NCI-H226 (cell line): Measurements from ENCODE around the gene NSMCE1.

ENCODE experiments used
- DNase-seq: peaks from one replicate; pipeline ENCODE4 v3.0.0-alpha.2; 2015

The NSMCE1 gene

DNA sequence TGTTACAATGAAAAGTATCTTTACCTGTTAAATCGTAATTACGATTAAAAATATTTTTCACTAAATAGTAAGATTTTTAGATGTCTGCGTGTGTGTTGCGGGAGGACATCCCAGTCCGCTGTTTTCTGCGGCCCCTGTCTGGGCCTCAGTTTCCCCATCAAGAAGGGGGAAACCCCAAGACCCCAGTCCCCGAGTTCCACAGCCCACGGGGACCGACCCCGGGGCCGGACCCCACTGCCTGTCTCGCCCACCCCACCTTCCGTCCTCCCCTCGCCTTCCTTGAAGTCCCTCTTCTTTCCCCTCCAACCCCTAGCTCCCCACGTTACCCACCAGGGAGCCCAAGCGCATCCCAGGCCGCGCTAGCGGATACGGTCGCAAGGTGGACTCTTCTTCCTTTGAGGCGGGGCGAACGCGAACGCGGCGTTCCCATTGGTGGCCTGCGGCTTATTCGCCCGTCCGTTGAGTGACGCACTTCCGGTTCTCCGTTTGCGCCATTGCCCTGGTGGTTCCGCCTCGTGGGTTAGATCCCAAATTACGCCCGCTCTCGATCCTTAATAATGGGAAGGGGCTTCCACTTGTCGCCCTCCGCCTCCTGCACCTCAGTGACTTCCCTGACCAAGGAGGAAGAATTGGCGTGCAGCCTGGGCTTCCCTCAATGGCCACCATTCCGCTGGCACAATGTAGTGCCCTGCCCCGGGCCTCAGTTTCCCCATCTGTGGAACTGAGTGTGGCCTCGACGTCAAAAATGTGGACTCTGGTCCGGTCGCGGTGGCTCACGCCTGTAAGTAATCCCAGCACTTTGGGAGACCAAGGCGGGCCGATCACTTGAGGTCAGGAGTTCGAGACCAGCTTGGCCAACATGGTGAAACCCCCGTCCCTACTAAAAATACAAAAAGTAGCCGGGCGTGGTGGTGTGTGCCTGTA, at the start of gene NSMCE1:
NSMCE1 (minus strand) TSS at position 397 of the 924 bp plus-strand sequence. CDS start 11,202 bp downstream, outside the sequence.
- DNase-seq, result peak; percentile 92

DNA sequence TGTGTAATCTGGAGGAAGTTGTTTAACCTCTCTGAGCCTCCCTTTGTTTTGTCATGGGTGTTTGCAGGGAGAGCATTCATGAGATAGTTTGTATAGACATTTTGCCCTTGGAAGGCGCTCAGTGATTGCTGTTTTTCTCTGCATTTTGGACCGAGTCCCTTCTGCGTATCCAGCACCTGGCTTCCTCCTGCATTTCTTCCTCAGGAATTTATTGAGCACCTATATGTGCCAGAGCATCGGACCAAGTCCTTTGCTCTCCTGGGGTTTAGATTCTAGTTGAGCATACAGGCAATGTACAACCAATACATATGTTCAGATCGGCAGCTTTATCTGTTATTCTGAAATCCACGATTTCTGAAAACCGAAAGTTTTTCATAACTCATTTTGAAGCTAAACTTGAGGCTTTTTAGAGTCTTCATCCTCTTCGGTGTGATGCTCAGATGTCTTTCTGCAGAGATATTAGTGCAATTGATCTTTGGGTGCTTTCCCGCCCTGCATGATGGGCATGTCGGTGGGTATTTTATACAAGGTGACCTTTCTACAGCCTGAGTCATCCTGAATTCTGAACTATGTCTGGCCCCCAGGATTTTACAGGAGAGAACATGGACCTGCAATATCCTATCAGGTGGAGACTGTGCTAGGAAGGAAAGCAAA, 49.3 kb upstream of the NSMCE1 start:
- no peak for DNase-seq

- DNase-seq, result no peak
These were observed 48.7 kb upstream of the NSMCE1 start for GRCh38 chr16:27317320-27317719.

GRCh38 chr16:27316038-27316680, 47.6 kb upstream of the NSMCE1 start:
- DNase-seq, result no peak

- peak; percentile 91 for DNase-seq
These were observed 46.9 kb upstream of the NSMCE1 start for GRCh38 chr16:27315333-27316037.

- no peak for DNase-seq
These were observed 46.4 kb upstream of the NSMCE1 start for GRCh38 chr16:27314986-27315332.

DNA sequence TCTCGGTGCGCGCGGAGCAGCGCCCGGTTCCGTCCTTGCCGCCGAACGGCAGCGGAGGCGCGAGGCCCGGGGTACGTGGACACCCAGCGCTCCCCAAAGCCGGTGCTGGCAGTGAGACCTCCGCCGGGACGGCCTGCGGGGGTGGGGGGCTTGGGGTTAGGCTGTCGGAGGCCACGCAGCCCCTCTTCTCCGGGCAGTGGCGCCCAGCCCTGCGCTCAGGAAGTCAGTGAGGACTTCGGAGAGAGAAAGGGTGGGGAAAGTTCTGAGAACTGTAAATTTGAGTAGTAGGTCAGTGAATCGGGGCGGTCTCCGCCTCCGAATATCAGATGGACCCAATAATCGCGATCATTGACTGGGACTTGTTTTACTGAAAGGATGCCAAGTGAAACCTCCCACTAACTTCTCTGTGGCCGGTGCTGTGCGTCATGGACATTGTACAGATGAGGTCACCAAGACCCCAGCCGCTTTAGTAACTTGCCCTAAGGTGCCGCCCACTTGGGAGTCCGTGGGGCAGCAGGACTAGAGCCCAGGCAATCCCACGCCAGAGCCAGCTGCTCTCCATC, 45.7 kb upstream of the NSMCE1 start:
- DNase-seq, result peak; percentile 51

DNA sequence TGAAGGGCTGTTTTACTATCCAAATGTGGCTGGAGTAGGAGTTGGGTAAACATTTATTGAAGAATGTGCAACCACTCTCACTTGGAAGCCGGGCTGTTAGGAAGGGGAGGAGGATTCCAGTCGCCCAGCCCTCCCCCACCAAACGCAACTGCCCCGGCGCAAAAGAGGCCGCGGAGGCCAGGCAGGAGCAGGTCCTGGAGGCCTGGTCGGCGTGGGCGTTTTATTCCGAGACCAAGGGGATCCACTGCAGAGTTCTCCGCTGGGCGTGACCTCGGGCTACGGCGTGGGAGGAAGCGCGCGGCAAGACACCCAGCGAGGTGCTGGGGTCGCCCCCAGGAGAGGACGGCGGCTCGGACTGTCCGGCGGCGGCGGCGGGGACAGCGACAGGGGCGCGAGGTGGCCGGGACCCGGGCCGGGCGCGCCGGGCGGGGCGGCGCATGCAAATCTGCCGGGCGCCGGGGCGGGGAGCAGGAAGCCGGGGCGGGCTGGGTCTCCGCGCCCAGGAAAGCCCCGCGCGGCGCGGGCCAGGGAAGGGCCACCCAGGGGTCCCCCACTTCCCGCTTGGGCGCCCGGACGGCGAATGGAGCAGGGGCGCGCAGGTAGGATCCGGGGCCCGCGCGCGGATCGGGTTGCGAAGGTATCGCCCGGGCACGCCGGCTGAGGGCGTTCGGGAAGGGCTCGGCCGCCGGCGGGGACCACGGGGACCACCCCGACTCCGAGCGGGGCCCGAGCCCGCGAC, 45.0 kb upstream of the NSMCE1 start, which contains the start of gene IL4R:
IL4R (plus strand) TSS at position 553 of the 739 bp plus-strand sequence. CDS start 26,230 bp downstream, outside the sequence.
- DNase-seq, result peak; percentile 82

DNA sequence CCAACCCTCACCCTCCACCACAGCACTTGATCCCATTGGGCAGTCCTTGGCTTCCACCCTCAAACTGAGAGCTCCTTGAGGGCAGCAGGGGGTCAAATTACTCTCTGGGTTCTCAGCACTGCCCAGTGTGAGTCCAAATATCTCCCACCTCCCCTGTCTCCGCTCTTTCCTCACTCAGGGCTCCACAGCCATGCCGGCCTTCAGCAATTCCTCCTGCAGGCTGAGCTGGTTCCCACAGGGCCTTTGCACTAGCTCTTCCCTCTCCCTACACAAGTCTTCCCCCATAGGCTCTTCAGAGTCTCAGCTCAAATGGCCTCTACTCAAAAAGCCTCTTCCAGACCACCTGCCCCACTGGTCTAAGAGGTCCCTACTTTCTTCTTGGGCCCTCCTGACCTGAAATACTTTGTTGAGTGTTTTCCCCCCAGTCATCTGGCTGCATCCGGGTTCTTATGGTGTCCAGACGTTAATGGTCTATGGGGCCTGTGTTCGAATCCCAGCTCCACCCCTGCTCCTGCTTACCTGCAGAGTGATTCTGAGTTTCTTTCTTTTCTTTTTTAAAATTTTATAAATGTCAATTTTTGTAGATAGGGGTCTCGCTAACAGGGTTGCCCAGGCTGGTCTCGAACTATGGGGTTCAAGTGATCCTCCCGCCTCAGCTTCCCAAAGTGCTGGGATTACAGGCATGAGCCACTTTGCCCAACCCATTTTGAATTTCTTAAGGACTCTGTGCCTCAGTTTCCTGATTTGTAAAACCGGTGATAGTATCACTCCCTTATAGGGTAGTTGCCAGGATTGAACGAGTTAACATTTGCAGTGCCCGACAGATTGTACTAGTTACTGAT, 44.2 kb upstream of the NSMCE1 start:
- no peak for DNase-seq

GRCh38 chr16:27311897-27312303, 43.3 kb upstream of the NSMCE1 start:
- DNase-seq, result no peak

DNA sequence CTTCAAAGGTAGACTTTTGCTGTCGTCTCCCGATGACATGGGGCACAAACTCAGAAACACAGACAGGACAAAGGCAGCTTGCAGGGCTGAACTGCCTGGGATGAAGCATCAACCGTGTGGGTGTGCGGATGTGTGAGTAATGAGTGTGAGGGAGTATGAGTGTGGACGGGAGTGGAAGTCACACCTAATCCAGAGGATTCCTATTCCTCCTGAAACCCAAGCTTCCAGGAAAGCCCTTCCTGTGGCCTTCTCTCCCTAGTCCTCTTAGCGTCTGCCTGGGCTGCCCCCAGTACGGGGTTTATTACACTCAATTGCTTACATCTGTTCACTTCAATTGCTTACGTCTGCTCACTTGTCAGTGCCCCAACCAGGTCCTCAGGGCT, 42.9 kb upstream of the NSMCE1 start:
- no peak for DNase-seq

DNA sequence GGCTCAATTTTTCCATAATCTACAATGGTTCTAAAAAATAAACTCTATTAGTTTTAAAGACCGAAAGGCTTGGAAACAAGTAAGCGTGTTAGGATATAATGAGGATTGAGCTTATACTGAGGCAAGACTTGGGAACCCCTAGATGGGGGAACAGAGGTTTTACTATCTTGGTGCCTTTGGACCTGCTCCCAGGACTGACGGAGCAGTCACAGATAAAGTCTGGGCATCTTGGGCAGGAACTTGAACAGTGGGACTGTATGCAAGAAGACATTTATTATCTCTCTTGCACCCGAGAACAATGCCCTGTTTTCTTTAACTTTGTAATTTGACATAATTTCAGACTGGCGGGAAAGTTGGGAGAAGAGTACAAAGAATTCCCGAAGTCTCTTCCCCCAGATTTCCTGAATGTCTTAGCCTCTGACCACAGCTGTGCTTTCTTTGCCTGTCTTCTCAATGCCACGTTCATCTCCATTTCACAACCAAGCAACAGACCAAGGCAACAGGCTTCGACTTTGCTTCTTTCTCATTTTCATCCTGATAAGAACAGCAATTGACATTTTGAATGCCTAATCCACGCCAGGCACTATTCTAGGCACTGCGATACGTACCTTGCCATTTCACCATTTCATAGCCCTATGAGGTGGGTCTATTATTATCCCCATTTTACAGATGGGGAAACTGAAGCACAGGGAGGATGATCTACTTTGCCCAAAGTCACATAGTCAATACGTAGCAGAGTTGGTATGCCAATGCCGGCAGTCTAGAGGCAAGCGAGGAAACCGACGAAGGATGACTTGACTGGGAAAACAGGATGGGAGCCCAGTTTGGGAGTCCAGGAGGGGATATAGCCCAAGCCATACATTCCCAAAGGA, 42.2 kb upstream of the NSMCE1 start:
- no peak for DNase-seq

DNA sequence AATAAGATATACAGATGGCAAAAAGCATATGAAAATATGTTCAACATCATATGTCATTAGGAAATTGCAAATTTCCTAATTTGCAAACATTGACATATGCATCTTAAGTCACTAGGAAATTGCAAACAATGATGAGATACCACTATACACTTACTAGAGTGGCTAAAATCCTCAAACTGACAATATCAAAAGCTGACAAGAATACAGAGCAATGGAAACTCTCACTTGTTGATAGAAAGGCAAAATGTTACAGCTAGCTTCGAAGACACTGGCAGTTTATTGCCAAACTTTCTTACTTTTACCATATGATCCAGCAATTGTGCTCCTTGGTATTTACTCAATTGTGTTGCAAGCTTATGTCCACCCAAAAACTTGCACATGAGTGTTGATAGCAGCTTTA, 40.2 kb upstream of the NSMCE1 start:
- no peak for DNase-seq

DNA sequence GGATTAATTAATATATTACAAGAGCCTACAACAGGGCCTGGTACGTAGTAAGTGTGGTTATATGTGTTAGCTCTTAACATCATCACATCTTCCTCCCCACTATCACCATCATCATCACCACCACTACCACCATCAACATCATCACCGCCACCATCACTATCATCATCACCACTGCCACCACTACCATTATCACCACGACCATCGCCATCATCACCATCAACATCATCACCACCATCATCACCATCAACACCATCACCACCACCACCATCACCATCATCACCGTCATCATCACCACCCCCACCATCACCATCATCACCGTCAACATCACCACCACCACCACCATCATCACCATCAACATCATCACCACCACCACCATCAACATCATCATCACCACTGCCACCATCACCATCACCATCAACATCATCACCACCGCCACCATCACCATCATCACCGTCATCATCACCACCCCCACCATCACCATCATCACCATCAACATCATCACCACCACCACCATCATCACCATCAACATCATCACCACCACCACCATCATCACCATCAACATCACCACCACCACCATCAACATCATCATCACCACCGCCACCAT, 37.4 kb upstream of the NSMCE1 start:
- no peak for DNase-seq

DNA sequence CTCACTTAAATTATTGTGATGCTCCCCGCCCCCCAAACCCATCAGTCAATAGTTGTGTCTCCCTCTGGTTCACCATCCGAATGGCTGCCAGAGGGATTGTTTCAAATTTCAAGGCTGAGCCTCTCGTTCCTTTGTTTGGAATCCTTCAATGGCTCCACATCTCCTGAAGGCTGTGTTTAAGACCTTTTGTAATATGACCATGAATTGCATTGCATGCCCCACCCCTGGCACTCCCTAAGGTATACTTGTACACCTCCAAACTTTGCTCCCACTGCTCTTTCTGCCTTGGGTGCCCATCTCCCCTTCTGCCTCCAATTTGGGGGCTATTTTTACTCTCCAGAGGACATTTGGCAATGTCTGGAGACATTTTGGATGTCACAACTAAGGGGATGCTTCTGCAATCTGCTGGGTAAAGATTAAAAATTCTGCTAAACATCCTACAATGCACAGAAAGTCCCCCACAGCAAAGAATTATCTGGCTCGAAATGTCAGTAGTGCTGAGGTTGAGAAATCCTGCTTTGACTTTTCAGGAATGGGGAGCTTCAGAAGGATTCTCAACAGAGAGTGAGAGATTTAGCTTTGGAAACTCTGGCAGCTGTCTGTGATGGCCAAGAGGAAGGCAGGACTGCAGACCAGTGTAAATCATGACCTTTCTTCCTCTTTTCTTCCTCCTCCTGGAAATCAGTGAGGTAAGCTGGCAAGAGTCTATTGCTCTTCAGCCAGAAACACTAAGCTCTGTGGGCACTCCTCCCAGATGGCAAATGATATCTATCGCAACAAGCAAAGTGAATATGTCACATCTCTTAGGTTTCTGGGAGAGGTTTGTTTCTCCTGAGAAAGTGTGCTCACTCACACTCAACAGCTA, 36.5 kb upstream of the NSMCE1 start:
- DNase-seq, result no peak

DNA sequence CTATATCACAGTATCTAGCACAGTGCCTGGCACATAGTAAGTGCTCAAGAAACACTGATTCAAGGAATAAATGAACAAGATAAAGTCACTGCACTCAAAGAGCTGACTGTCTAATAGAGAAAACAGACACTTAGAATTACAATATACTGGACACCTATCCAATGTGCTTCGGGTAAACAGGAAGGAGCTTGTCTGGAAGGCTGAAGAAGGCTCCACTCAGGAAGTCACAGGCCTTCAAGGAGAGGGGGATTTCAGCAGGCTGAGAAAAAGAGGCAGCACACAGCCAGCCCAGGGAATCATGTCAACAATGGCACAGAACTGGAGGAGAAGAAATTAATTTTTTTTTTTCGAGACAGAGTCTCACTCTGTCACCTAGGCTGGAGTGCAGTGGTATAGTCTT, 35.5 kb upstream of the NSMCE1 start:
- DNase-seq, result no peak

- DNase-seq, result no peak
These were observed 34.9 kb upstream of the NSMCE1 start for GRCh38 chr16:27303256-27304100.
